Smooth muscle cell (in vitro differentiated cells): Measurements from ENCODE around the gene AGO1. TPM values are rescaled to one million over a fixed set of nuclear protein-coding genes. Genes with fewer than 3 reads are reported as not detected.
A peak's percentile ranks its signal among the peaks of the same experiment; 100 is the strongest.

Source experiments
- DNase-seq: peaks from one replicate; lab custom pipeline; 2025; ENCODE audit not compliant: unreplicated experiment; lab: John Stamatoyannopoulos, UW
- H2AFZ ChIP-seq: fragments of 200-600 bp; sonication (generic); 2 replicates; pipeline ENCODE4 v1.6.0; 2016; ENCODE audit warnings: antibody characterized with exemption, low read depth, mild to moderate bottlenecking
- H3F3A ChIP-seq: fragments of 200-600 bp; sonication (generic); 2 replicates; pipeline ENCODE4 v1.6.0; 2017; ENCODE audit warnings: antibody characterized with exemption, low read depth
- H3K27ac ChIP-seq: fragments of 200-600 bp; sonication (generic); 2 replicates; pipeline ENCODE4 v1.5.1; 2016; ENCODE audit warnings: low read depth, mild to moderate bottlenecking
- H3K27me3 ChIP-seq: fragments of 200-600 bp; sonication (generic); 2 replicates; pipeline ENCODE4 v1.6.1; 2016; ENCODE audit warnings: low read depth, mild to moderate bottlenecking
- H3K36me3 ChIP-seq: fragments of 200-600 bp; sonication (generic); 2 replicates; pipeline ENCODE4 v1.5.1; 2016; ENCODE audit warnings: low read depth
- H3K4me1 ChIP-seq: fragments of 200-600 bp; sonication (generic); 2 replicates; pipeline ENCODE4 v1.5.1; 2016; ENCODE audit warnings: low read depth
- H3K4me2 ChIP-seq: fragments of 200-600 bp; sonication (generic); 2 replicates; pipeline ENCODE4 v1.6.0; 2016; ENCODE audit warnings: mild to moderate bottlenecking
- H3K4me3 ChIP-seq: fragments of 200-600 bp; sonication (generic); 2 replicates; pipeline ENCODE4 v1.5.1; 2016; ENCODE audit warnings: mild to moderate bottlenecking
- H3K79me2 ChIP-seq: fragments of 200-600 bp; sonication (generic); 2 replicates; pipeline ENCODE4 v1.6.0; 2016; ENCODE audit warnings: low read depth, mild to moderate bottlenecking
- H3K9ac ChIP-seq: fragments of 200-600 bp; sonication (generic); 2 replicates; pipeline ENCODE4 v1.6.0; 2016; ENCODE audit warnings: low read depth
- H3K9me3 ChIP-seq: fragments of 200-600 bp; sonication (generic); replicated peaks from 2 replicates; pipeline ENCODE4 v1.5.1; 2016; ENCODE audit warnings: low read depth
- H4K20me1 ChIP-seq: fragments of 200-600 bp; sonication (generic); 2 replicates; pipeline ENCODE4 v1.6.0; 2016; ENCODE audit warnings: low read depth
- WGBS: methylation state at CpG from one replicate; pipeline ENCODE4 v1.1.7; 2016; ENCODE audit warnings: low lambda C conversion rate; 5-methylcytosine and 5-hydroxymethylcytosine counted together
- polyA plus RNA-seq: library from polyadenylated mRNA; unstranded; fragments of >200 nt; fragmentation: Nextera tagmentation; extraction: Ambion mirVana; gene quantifications from 2 replicates; pipeline ENCODE4 v1.2.1, GENCODE V29; 2016
- total RNA-seq: library from RNA; depleted of rRNA; stranded (reverse); fragments of >200 nt; gene quantifications from 2 replicates; pipeline ENCODE4 v1.2.3, GENCODE V29; 2014
- TF ChIP-seq, protein P1 (sequence below): fragments of 200-600 bp; sonication (generic); IDR thresholded peaks from 2 replicates; pipeline ENCODE4 v1.5.1; 2017; ENCODE audit warnings: borderline replicate concordance, mild to moderate bottlenecking, antibody characterized with exemption; ENCODE audit not compliant: insufficient read depth, poor library complexity, severe bottlenecking

Gene AGO1
- total and polyA plus RNA-seq, 2 experiments from 2014 or later = 4.9 to 10.8 TPM

DNA sequence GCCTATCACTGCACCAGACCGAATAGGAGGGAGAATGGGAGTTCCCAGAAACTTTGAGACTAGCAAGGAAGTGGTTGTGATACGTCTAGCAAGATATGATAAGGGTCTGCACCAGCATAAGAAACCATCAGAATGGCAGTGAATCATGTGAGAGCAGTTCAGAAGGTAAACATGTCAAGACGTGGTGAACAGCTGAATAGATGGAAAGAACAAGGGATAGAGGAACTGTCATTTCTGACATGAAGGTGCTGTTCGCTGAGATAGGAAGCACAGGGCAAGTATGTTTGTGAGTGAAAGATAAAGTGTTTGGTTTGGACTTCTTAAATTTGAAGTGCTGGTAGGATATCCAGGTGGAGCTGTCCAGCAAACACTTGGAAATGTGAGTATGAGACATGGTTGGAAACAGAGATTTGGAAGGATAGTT, 1.1 kb upstream of the AGO1 start:
- Histone ChIP-seq H3K4me3 (no peak overlapping the region), H2AFZ (no peak overlapping the region), H3K36me3 (no peaks in the 10 kb centered on the region), H3K9ac (no peak overlapping the region), H3K27me3 (no peaks in the 10 kb centered on the region), H3K9me3 (no peaks in the 10 kb centered on the region), H3F3A (peaks cover 6% of the 10 kb centered on the region), H4K20me1 (peaks cover 29% of the 10 kb centered on the region), H3K4me2 (no peak overlapping the region), H3K27ac (no peak overlapping the region), H3K79me2 (peaks cover 5% of the 10 kb centered on the region), H3K4me1 (peaks cover 14% of the 10 kb centered on the region)
- 83% methylated on average over 4 of the region's 4 CpGs for WGBS
- DNase-seq = no peak
- TF ChIP-seq, protein P1, sequence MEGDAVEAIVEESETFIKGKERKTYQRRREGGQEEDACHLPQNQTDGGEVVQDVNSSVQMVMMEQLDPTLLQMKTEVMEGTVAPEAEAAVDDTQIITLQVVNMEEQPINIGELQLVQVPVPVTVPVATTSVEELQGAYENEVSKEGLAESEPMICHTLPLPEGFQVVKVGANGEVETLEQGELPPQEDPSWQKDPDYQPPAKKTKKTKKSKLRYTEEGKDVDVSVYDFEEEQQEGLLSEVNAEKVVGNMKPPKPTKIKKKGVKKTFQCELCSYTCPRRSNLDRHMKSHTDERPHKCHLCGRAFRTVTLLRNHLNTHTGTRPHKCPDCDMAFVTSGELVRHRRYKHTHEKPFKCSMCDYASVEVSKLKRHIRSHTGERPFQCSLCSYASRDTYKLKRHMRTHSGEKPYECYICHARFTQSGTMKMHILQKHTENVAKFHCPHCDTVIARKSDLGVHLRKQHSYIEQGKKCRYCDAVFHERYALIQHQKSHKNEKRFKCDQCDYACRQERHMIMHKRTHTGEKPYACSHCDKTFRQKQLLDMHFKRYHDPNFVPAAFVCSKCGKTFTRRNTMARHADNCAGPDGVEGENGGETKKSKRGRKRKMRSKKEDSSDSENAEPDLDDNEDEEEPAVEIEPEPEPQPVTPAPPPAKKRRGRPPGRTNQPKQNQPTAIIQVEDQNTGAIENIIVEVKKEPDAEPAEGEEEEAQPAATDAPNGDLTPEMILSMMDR = no peak

DNA sequence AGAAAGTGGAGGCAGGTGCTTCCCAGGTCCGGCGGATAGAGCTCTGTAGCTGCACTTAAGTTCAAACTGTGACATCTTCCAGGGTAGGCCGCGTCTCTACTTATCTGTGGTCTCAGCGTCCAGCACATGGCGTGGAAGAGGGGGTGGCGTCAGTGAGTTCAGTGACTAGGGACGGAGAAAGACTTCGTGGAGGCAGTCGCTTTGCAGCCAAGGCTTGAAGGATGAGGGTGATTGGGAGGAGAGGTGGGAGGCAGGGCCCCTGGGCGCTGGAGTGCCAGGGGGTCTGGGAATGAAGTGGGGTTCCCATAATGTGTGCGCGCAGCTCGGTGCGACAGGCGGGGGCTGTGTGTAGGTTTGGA, 444 bp upstream of the AGO1 start:
- Histone ChIP-seq H3K4me3 (peak overlapping the region; percentile 100), H2AFZ (peak overlapping the region; percentile 62), H3K9me3 (no peaks in the 10 kb centered on the region), H3K79me2 (peaks cover 5% of the 10 kb centered on the region), H4K20me1 (peaks cover 36% of the 10 kb centered on the region), H3K4me1 (peaks cover 21% of the 10 kb centered on the region), H3F3A (peaks cover 6% of the 10 kb centered on the region), H3K36me3 (no peaks in the 10 kb centered on the region), H3K9ac (no peak overlapping the region), H3K4me2 (peak overlapping the region; percentile 100), H3K27me3 (no peaks in the 10 kb centered on the region), H3K27ac (no peak overlapping the region)
- WGBS = 60% methylated on average over 16 of the region's 16 CpGs
- DNase-seq = no peak
- TF ChIP-seq, protein P1 = no peak

DNA sequence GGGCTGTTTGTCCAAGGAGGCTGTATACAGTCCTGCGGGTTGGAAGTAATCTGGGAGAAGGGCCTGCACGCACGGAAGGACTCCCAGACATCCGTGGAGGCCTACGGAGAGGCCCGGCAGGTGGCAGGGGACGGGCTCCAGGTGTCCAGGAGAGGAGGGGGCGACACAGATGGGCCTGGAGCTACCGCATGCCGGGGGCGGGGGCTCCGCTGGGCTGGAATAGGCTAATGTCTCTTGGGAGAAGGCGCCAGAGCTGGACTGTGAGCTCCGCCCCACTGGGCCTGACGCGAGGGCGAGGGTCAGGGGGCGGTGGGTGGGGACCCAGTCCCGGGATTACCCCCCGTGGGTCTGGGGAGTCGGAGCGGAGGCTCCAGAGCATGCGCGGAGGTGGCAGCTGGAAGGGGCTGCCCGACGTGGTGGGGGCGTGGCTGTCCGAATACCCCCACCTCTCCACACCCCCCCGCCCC, 659 bp downstream of the AGO1 start:
- TF ChIP-seq, protein P1 = no peak
- H3K9me3 ChIP-seq = no peaks in the 10 kb centered on the region
- H3K36me3 ChIP-seq = no peaks in the 10 kb centered on the region
- H3K4me3 ChIP-seq = peak overlapping the region; percentile 100
- H3K27ac ChIP-seq = peak overlapping the region; percentile 53
- DNase-seq = peak; percentile 30
- peaks cover 6% of the 10 kb centered on the region for H3F3A ChIP-seq
- peak overlapping the region; percentile 100 for H3K4me2 ChIP-seq
- no peaks in the 10 kb centered on the region for H3K27me3 ChIP-seq
- H3K9ac ChIP-seq = peak overlapping the region; percentile 90
- peaks cover 5% of the 10 kb centered on the region for H3K79me2 ChIP-seq
- H3K4me1 ChIP-seq = peaks cover 25% of the 10 kb centered on the region
- peak overlapping the region; percentile 97 for H2AFZ ChIP-seq
- 5% methylated on average over 5 of the region's 29 CpGs for WGBS
- peaks cover 47% of the 10 kb centered on the region for H4K20me1 ChIP-seq

- DNase-seq = no peak
- peaks cover 25% of the 10 kb centered on the region for H3K4me1 ChIP-seq
- no peak overlapping the region for H3K4me3 ChIP-seq
- peaks cover 5% of the 10 kb centered on the region for H3K79me2 ChIP-seq
- no peak overlapping the region for H2AFZ ChIP-seq
- WGBS = 22% methylated on average over 2 of the region's 2 CpGs
- no peak overlapping the region for H3K4me2 ChIP-seq
- no peaks in the 10 kb centered on the region for H3K9me3 ChIP-seq
- TF ChIP-seq, protein P1 = no peak
- H3K36me3 ChIP-seq = no peaks in the 10 kb centered on the region
- peaks cover 48% of the 10 kb centered on the region for H4K20me1 ChIP-seq
- peaks cover 6% of the 10 kb centered on the region for H3F3A ChIP-seq
- H3K27ac ChIP-seq = no peak overlapping the region
- no peak overlapping the region for H3K9ac ChIP-seq
- H3K27me3 ChIP-seq = no peaks in the 10 kb centered on the region
These were observed 1.9 kb downstream of the AGO1 start for GRCh38 chr1:35884934-35885333.
